H1 (cell line): ENCODE data around the gene RRP12. TPM values are rescaled to one million over a fixed set of nuclear protein-coding genes. Genes with fewer than 3 reads are reported as not detected.

Source experiments
- CTCF ChIA-PET: fragments of 300-600 bp; sonication (Branson Sonifier 250); formaldehyde crosslinking; loops from one replicate; lab custom pipeline; 2021; ENCODE audit not compliant: partially characterized antibody; lab: Charles Lee
- POLR2A ChIA-PET: fragments of 300-600 bp; sonication (Branson Sonifier 250); formaldehyde crosslinking; loops from one replicate; lab custom pipeline; 2021; ENCODE audit warnings: inconsistent platforms; ENCODE audit not compliant: partially characterized antibody; lab: Charles Lee
- DNase-seq, 2 experiments: peaks; one replicate each; pipeline versions ENCODE4 v3.0.0 to v3.0.0-alpha.2; 2010 to 2022; ENCODE audit warnings: low spot score in 2 of 2, low read depth in 1 of 2, mixed read lengths in 1 of 2
- FAIRE-seq: peaks from 2 replicates; lab custom pipeline; 2011; peaks lifted over from hg19 to GRCh38; lab: Jason Lieb, UNC
- H2AFZ ChIP-seq: 2 replicates; pipeline ENCODE4 v1.8.1; 2012; ENCODE audit warnings: low read length, inconsistent platforms
- H2AK5ac ChIP-seq: 2 replicates; pipeline ENCODE4 v1.6.1; 2013; ENCODE audit warnings: low read depth, low read length
- H2BK120ac ChIP-seq: replicated peaks from 2 replicates; pipeline ENCODE3; 2013; ENCODE audit warnings: low read depth, low read length, inconsistent platforms
- H2BK12ac ChIP-seq: 2 replicates; pipeline ENCODE4 v1.6.1; 2013; ENCODE audit warnings: low read depth, low read length
- H2BK15ac ChIP-seq: 2 replicates; pipeline ENCODE4 v1.6.1; 2013; ENCODE audit warnings: low read length
- H2BK20ac ChIP-seq: 2 replicates; pipeline ENCODE4 v1.6.1; 2013; ENCODE audit warnings: low read length
- H2BK5ac ChIP-seq: 2 replicates; pipeline ENCODE4 v1.6.1; 2013; ENCODE audit warnings: low read depth, low read length
- H3K14ac ChIP-seq: 2 replicates; pipeline ENCODE4 v1.6.1; 2013; ENCODE audit warnings: inconsistent platforms; ENCODE audit not compliant: insufficient read length
- H3K18ac ChIP-seq: 2 replicates; pipeline ENCODE4 v1.6.1; 2013; ENCODE audit warnings: low read length; ENCODE audit errors: extremely low read depth
- H3K23ac ChIP-seq: 2 replicates; pipeline ENCODE4 v1.6.1; 2013; ENCODE audit warnings: inconsistent platforms; ENCODE audit not compliant: insufficient read length
- H3K23me2 ChIP-seq: 2 replicates; pipeline ENCODE4 v1.6.1; 2013; ENCODE audit warnings: low read depth, low read length
- H3K27ac ChIP-seq: 2 replicates; pipeline ENCODE4 v1.6.1; 2011; ENCODE audit warnings: low read depth, low read length, inconsistent platforms
- H3K27me3 ChIP-seq, 4 experiments: replicated peaks in 1 of 4; 1 replicate in 1 of 4; 2 replicates in 3 of 4; pipeline versions ENCODE4 v1.6.1 to v1.8.1; 2011 to 2013; ENCODE audit warnings: low read length in 3 of 4, mild to moderate bottlenecking in 3 of 4, inconsistent platforms in 2 of 4, mixed read lengths in 2 of 4, moderate library complexity in 1 of 4; ENCODE audit not compliant: control insufficient read depth in 3 of 4, insufficient read depth in 3 of 4; ENCODE audit errors: extremely low read depth in 1 of 4
- H3K36me3 ChIP-seq, 4 experiments: 2 replicates each; pipeline versions ENCODE4 v1.6.1 to v1.8.1; 2011 to 2013; ENCODE audit warnings: mild to moderate bottlenecking in 4 of 4, low read length in 3 of 4, moderate library complexity in 2 of 4, control low read depth in 1 of 4, inconsistent platforms in 1 of 4; ENCODE audit not compliant: insufficient read depth in 4 of 4, control insufficient read depth in 2 of 4
- H3K4ac ChIP-seq: replicated peaks from 2 replicates; pipeline ENCODE3; 2013; ENCODE audit warnings: low read length, low read depth, mixed read lengths, inconsistent platforms; ENCODE audit not compliant: insufficient read length
- H3K4me1 ChIP-seq, 4 experiments: replicated peaks in 1 of 4; 1 replicate in 1 of 4; 2 replicates in 3 of 4; pipeline versions ENCODE4 v1.6.1 to v1.8.1; 2011 to 2013; ENCODE audit warnings: low read length in 3 of 4, inconsistent platforms in 2 of 4, mixed read lengths in 1 of 4; ENCODE audit not compliant: insufficient read depth in 4 of 4, control insufficient read depth in 3 of 4
- H3K4me2 ChIP-seq, 2 experiments: 2 replicates each; pipeline versions ENCODE4 v1.6.1 to v1.8.1; 2011 to 2013; ENCODE audit warnings: low read depth in 2 of 2, low read length in 2 of 2, control low read depth in 1 of 2, inconsistent platforms in 1 of 2, mild to moderate bottlenecking in 1 of 2; ENCODE audit not compliant: insufficient read depth in 1 of 2
- H3K4me3 ChIP-seq, 4 experiments: fragments of 200-600, 300-600 bp in 1 of 4; sonication (generic), shearing (Covaris generic), sonication (Bioruptor Twin) in 1 of 4; 2 replicates each; pipeline versions ENCODE4 v1.5.1 to v1.8.1; 2011 to 2016; ENCODE audit warnings: low read length in 4 of 4, low read depth in 3 of 4, control low read depth in 2 of 4, inconsistent platforms in 2 of 4, mild to moderate bottlenecking in 2 of 4, mixed read lengths in 1 of 4, moderate library complexity in 1 of 4; ENCODE audit not compliant: insufficient read depth in 2 of 4; ENCODE audit errors: extremely low read depth in 1 of 4
- H3K56ac ChIP-seq: replicated peaks from 2 replicates; pipeline ENCODE3; 2013; ENCODE audit warnings: low read depth, mild to moderate bottlenecking, mixed read lengths, low read length, inconsistent platforms; ENCODE audit not compliant: insufficient read length
- H3K79me1 ChIP-seq: 2 replicates; pipeline ENCODE4 v1.6.1; 2013; ENCODE audit warnings: low read depth, low read length, control low read depth
- H3K79me2 ChIP-seq, 2 experiments: 2 replicates each; pipeline versions ENCODE4 v1.6.1 to v1.8.1; 2012 to 2013; ENCODE audit warnings: low read length in 2 of 2, mild to moderate bottlenecking in 2 of 2, inconsistent platforms in 1 of 2; ENCODE audit not compliant: insufficient read depth in 2 of 2, control insufficient read depth in 1 of 2
- H3K9ac ChIP-seq, 4 experiments: replicated peaks in 1 of 4; 1 replicate in 1 of 4; 2 replicates in 3 of 4; pipeline versions ENCODE4 v1.6.1 to v1.8.1; 2011 to 2013; ENCODE audit warnings: low read depth in 3 of 4, low read length in 3 of 4, control low read depth in 2 of 4, mild to moderate bottlenecking in 2 of 4, moderate library complexity in 2 of 4, inconsistent platforms in 1 of 4; ENCODE audit errors: extremely low read depth in 1 of 4
- H3K9me3 ChIP-seq, 2 experiments: 2 replicates each; pipeline versions ENCODE4 v1.6.1 to v1.8.1; 2012 to 2013; ENCODE audit warnings: mild to moderate bottlenecking in 2 of 2, moderate library complexity in 2 of 2, control low read depth in 1 of 2, inconsistent platforms in 1 of 2, low read depth in 1 of 2, low read length in 1 of 2, mixed read lengths in 1 of 2; ENCODE audit not compliant: insufficient read depth in 2 of 2
- H4K20me1 ChIP-seq, 2 experiments: replicated peaks in 1 of 2; 2 replicates each; pipeline versions ENCODE3 to v1.8.1; 2011 to 2013; ENCODE audit warnings: inconsistent platforms in 2 of 2, low read length in 2 of 2, mild to moderate bottlenecking in 1 of 2; ENCODE audit not compliant: insufficient read depth in 2 of 2, control insufficient read depth in 1 of 2
- H4K5ac ChIP-seq: 2 replicates; pipeline ENCODE4 v1.6.1; 2013; ENCODE audit warnings: low read length, low read depth, mixed read lengths, inconsistent platforms; ENCODE audit not compliant: insufficient read length
- H4K8ac ChIP-seq: 2 replicates; pipeline ENCODE4 v1.8.0; 2013; ENCODE audit warnings: mild to moderate bottlenecking, moderate library complexity, low read length, inconsistent platforms; ENCODE audit not compliant: insufficient read depth; ENCODE audit errors: extremely low read depth
- H4K91ac ChIP-seq: replicated peaks from 2 replicates; pipeline ENCODE3; 2013; ENCODE audit warnings: low read length, mixed read lengths, inconsistent platforms; ENCODE audit not compliant: insufficient read length
- BCL11A ChIP-seq, 2 experiments: IDR thresholded peaks; one replicate each; pipeline ENCODE4 v1.6.1; 2011; ENCODE audit warnings: low read depth in 2 of 2, low read length in 2 of 2, mild to moderate bottlenecking in 2 of 2
- MAFK ChIP-seq: IDR thresholded peaks from 2 replicates; pipeline ENCODE4 v1.6.1; 2012; ENCODE audit warnings: low read depth, mild to moderate bottlenecking, improper control_type of control experiment, low read length
- NRF1 ChIP-seq: IDR thresholded peaks from 2 replicates; pipeline ENCODE4 v1.6.1; 2011; ENCODE audit warnings: mild to moderate bottlenecking, low read depth, low read length, improper control_type of control experiment
- POLR2A ChIP-seq, 2 experiments: IDR thresholded peaks; 1 replicate in 1 of 2; 2 replicates in 1 of 2; pipeline ENCODE4 v1.6.1; 2011; ENCODE audit warnings: low read depth in 2 of 2, low read length in 2 of 2, mild to moderate bottlenecking in 2 of 2; ENCODE audit errors: control extremely low read depth in 1 of 2
- POLR2AphosphoS5 ChIP-seq: IDR thresholded peaks from 2 replicates; pipeline ENCODE4 v1.6.1; 2011; ENCODE audit warnings: low read depth, low read length
- RAD21 ChIP-seq, 2 experiments: IDR thresholded peaks in 1 of 2; conservative IDR thresholded peaks in 1 of 2; 2 replicates each; pipeline ENCODE4 v1.6.1; 2011; ENCODE audit warnings: low read depth in 2 of 2, low read length in 2 of 2, improper control_type of control experiment in 1 of 2, inconsistent platforms in 1 of 2, mild to moderate bottlenecking in 1 of 2, moderate library complexity in 1 of 2
- RFX5 ChIP-seq: IDR thresholded peaks from 2 replicates; pipeline ENCODE4 v1.6.1; 2011; ENCODE audit warnings: low read depth, low read length, improper control_type of control experiment, borderline replicate concordance
- TAF7 ChIP-seq: optimal IDR thresholded peaks from 2 replicates; pipeline ENCODE3; 2011; ENCODE audit warnings: low read depth, mild to moderate bottlenecking, inconsistent platforms, low read length, moderate library complexity, borderline replicate concordance
- TBP ChIP-seq: IDR thresholded peaks from 2 replicates; pipeline ENCODE4 v1.6.1; 2011; ENCODE audit warnings: low read depth, low read length, improper control_type of control experiment
- TEAD4 ChIP-seq: IDR thresholded peaks from 2 replicates; pipeline ENCODE4 v1.6.1; 2012; ENCODE audit warnings: low read depth, low read length, inconsistent platforms, mixed read lengths
- YY1 ChIP-seq: IDR thresholded peaks from 2 replicates; pipeline ENCODE4 v1.6.1; 2011; ENCODE audit warnings: low read depth, mild to moderate bottlenecking, low read length
- WGBS, 2 experiments: shearing (Covaris generic) in 1 of 2; methylation state at CpG; one replicate each; pipeline versions ENCODE4 v1.1.6 to v1.1.7; 2013 to 2015; ENCODE audit warnings: low lambda C conversion rate in 2 of 2, mixed read lengths in 2 of 2, inconsistent platforms in 1 of 2, low coverage in 1 of 2, missing lambda C conversion rate in 1 of 2; ENCODE audit not compliant: insufficient replicate concordance in 2 of 2, insufficient coverage in 1 of 2, insufficient read length in 1 of 2; ENCODE audit errors: extremely low coverage in 1 of 2, missing lambda C conversion rate in 1 of 2; 5-methylcytosine and 5-hydroxymethylcytosine counted together
- polyA plus RNA-seq, 7 experiments: library from polyadenylated mRNA; depleted of rRNA in 3 of 7; stranded (reverse) in 5 of 7; unstranded in 2 of 7; fragments of >200 nt in 5 of 7; fragments of 200-250 nt in 2 of 7; gene quantifications; 1 replicate in 5 of 7; 2 replicates in 1 of 7; 4 replicates in 1 of 7; pipeline versions ENCODE4 v1.2.1 to v1.2.3, GENCODE V29; 2011 to 2013; ENCODE audit warnings: missing spikeins in 2 of 7, mixed read lengths in 2 of 7
- total RNA-seq: library from RNA; stranded (reverse); fragmentation: NEBNext Ultra II Directional; extraction: Animal tissue kit (Norgen Biotek cat#: 25700); gene quantifications from 2 replicates; pipeline ENCODE4 v1.2.1, GENCODE V29; 2021

The RRP12 gene
- total and polyA plus RNA-seq, 2 of the 8 experiments (the other 6 are each of a cell fraction or from before 2014, with no cell fraction given), result 21.0 to 65.8 TPM

DNA sequence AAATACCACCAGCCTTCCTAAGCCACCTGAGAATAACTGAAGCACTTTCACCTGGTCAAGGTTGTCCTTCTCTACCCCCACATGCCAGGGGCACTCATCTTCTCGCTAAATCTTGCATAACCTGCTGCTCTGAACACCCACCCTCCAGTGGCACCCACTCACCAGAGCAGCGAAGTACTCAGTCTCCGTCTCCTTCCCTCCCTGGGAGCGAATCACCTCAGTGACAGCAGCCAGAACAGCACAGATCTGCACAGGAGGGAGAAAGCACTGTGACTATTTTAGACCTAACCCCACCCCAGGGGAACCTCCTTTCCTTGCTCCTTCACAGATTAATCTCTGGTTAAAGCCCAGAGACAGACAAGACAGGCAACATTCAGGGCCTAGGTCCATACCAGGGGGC is 5.1 kb downstream of the RRP12 start:
- no peak overlapping the region for H2BK20ac ChIP-seq
- WGBS, 2 experiments, result 79% methylated on average over 4 of the region's 4 CpGs; no CpG with 5 or more reads in 1 of the 2 experiments
- POLR2A ChIA-PET, result interaction anchor here (1.3 kb wide), 1 partner anchor 58 kb away, joined by 3 read pairs; no protein-coding TSS in a partner anchor
- H4K20me1 ChIP-seq, result peaks cover 0 to 9% of the 10 kb centered on the region in 2 experiments
- no peak overlapping the region for H4K5ac ChIP-seq
- no peak overlapping the region for H2BK12ac ChIP-seq
- H3K4me2 ChIP-seq, result no peak overlapping the region
- H2BK15ac ChIP-seq, result no peak overlapping the region
- H4K91ac ChIP-seq, result no peak overlapping the region
- CTCF ChIA-PET, result no interaction called here
- no peak overlapping the region for H3K4ac ChIP-seq
- TF ChIP-seq BCL11A (IDR thresholded peaks at IDR 0.05; ENCODE audit: low read depth in 2 of 2, low read length in 2 of 2) (no peak), MAFK (no peak), RFX5 (no peak), YY1 (no peak), NRF1 (no peak), POLR2AphosphoS5 (no peak), TBP (no peak), TEAD4 (no peak), POLR2A (IDR thresholded peaks at IDR 0.05; ENCODE audit: control extremely low read depth in 1 of 2, low read depth in 2 of 2, low read length in 2 of 2) (no peak), RAD21 (IDR thresholded peaks at IDR 0.05 in 1 of 2, conservative IDR thresholded peaks at IDR 0.05 in 1 of 2; ENCODE audit: low read depth in 2 of 2, low read length in 2 of 2) (no peak), TAF7 (no peak)
- H3K27ac ChIP-seq, result no peak overlapping the region
- peaks cover 4% of the 10 kb centered on the region; the same call in 1 of the 2 replicates for H3K79me1 ChIP-seq
- H3K79me2 ChIP-seq, result peaks cover 0 to 12% of the 10 kb centered on the region in 2 experiments; a peak in 2 of 4 replicates
- no peak overlapping the region for H3K18ac ChIP-seq
- H2AK5ac ChIP-seq, result no peak overlapping the region
- H3K23ac ChIP-seq, result no peak overlapping the region
- no peak overlapping the region for H3K14ac ChIP-seq
- H3K4me3 ChIP-seq, result no peak overlapping the region
- peaks cover 3 to 49% (median 24%) of the 10 kb centered on the region in 4 experiments; a peak in 7 of 8 replicates for H3K36me3 ChIP-seq
- peaks cover 5% of the 10 kb centered on the region; the same call in 1 of the 2 replicates for H3K23me2 ChIP-seq
- H3K56ac ChIP-seq, result no peak overlapping the region
- H3K9ac ChIP-seq, result no peak overlapping the region
- H4K8ac ChIP-seq, result no peak overlapping the region
- FAIRE-seq (no peak), DNase-seq (no peak)
- peaks cover 0 to 7% (median 4%) of the 10 kb centered on the region in 4 experiments; a peak in 4 of 7 replicates for H3K4me1 ChIP-seq
- H2BK5ac ChIP-seq, result no peak overlapping the region
- no peaks in the 10 kb centered on the region for H3K9me3 ChIP-seq
- H3K27me3 ChIP-seq, result no peaks in the 10 kb centered on the region
- H2BK120ac ChIP-seq, result no peak overlapping the region
- H2AFZ ChIP-seq, result no peak overlapping the region
